HG02885 (cell line): Measurements from ENCODE around the gene LRP3.

Experiments
- ATAC-seq: cut with Tn5 transposase; IDR thresholded peaks from one replicate; pipeline ENCODE4 v1.9.1; 2021; ENCODE audit warnings: mild to moderate bottlenecking; ENCODE audit not compliant: unreplicated experiment, poor library complexity

The LRP3 gene

DNA sequence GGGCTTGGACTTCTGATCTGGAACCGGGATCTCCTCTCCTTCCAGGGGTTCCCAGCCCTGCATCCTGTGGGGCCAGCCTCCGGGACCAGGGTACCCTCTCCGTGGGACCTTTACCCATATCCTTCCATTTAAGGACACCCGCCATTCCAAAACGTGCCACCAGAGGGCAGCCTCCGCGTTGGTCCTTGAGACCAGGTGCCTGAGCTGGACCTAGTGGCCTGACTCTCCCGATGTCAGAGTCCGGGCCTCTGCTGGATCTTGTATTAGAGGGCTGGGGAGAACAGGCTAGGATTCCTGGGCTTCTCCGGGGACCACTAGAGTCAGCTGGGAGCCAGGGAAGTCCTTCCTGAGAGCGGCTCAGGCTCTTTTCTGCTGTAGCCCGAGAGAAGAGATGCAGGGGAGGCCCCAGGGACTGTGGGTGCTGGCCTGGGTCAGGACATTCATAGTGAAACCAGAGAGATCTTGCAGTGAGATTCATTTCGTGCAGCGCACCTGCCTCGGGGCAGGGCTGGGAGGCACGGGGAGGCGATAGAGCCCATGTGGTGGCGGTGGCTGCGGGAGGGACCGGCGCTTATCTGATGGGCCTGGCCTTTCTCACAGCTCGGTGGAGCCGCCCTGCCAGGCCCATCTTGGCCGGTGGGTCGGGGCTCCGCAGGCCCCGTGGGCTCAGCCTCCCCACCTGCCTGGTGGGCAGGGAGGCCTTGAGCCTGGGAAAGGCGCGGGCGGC lies 41.3 kb downstream of the LRP3 start:
- peak; percentile 95 for ATAC-seq

DNA sequence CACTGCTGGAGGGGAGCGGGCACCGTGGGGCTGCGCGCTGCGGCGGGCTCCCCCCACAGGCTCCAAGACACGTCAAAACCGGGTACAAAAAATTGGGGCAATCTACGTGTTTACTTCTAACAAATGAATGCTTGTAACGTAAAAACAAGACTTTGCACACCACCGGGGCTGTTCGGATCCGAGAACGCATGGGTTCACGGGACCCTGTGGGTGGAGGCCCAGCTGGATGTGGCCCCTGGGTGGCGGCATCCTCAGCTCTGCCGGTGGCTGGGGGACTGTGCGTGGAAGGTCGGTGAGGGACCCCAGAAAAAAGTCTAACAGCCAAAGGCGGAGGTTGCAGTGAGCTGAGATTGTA lies 41.8 kb downstream of the LRP3 start:
- no peak for ATAC-seq

DNA sequence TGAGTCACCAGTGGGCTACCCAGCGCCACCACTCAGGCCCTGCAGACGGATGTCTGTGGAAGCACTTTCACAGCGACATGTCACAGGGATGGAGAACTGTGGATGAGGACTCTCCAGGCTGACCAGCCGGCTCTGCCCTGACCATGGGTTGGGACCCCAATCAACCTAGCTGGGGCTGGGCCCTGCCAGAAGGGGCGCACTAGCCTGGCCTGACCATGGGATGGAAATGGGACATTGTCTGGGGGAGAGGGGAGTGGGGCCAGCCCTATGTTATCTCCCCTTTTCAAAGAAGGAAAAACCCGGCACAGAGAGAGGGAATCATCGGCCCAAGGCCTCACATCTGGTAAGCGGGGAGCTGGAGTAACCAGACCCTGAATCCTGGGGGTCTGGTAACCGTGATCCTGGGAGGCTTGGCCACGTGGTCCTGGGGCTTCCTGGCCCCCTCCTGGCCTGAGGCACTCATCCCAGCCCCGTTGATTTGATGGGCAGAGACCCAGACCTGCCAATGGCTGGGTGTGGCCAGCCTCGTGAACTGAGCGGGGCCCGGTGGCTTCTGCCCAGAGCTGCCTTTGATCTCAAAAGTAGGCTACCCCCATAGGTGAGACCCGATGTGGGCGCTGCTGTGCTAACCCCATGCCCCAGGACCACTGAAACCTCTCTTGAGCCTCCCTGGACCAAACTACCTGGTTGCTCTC lies 42.7 kb downstream of the LRP3 start:
- ATAC-seq: no peak

DNA sequence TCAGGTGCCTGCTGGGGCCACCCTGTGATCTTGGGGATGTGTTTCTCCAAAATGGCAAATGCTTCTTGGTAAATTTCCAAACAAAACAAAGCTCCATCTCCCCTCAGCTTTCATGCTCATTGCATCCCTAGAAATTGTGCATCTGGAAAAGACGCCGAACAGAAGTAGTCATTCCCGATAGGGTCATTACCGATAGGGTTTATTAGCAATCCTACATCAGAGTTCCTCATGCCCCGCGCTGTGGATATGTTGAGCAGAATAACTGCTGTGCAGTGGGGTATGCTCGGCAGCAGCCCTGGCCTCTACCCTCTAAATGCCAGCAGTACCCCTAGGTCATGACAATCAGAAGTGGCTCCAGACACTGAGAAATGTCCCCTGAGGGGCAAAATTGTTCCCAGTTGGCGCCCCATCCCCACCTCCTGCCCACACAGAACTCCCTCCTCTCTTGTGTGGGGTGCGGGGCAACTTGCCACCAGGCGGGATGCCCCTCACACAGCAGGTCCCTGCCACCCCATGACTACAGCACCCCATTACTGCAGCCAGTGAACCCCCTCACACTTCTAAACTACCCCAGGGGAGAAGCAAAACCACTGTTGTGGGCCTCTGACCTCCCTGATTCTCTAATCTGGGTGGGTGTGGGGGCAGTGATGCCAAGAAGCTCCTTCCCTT lies 44.5 kb downstream of the LRP3 start:
- ATAC-seq: no peak

DNA sequence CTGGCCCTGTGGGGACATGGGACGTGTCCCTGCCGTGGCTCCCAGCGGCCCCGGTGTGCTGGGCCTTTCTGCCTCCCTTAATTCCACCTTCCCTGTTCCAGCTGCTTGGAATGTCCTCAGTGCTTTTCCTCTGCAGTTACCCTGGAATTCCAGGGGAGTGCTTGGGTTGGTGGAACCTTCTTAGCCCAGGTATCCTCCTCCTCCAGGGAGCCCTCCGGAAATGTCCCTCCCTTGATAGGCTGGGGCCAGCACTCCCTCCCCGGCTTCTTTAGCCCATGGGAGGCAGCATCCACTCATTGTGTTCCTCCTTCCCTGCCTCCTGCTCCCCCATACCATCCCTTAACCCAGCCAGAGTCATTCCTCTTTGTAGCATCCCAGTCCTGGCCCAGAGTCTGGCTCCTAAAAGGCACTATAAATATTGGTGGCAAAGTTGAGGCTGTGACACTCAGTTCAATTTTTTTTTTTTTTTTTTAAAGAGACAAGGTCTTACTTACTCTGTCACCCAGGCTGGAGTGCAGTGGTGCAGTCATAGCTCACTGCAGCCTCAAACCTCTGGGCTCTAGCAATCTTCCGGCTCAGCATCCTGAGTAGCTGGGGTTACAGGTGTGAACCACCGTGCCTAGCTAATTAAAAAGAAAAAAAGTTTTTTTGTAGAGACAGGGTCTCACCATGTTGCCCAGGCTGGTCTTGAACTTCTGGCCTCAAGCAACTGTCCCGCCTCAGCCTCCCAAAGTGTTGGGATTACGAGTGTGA lies 45.3 kb downstream of the LRP3 start:
- ATAC-seq: no peak

DNA sequence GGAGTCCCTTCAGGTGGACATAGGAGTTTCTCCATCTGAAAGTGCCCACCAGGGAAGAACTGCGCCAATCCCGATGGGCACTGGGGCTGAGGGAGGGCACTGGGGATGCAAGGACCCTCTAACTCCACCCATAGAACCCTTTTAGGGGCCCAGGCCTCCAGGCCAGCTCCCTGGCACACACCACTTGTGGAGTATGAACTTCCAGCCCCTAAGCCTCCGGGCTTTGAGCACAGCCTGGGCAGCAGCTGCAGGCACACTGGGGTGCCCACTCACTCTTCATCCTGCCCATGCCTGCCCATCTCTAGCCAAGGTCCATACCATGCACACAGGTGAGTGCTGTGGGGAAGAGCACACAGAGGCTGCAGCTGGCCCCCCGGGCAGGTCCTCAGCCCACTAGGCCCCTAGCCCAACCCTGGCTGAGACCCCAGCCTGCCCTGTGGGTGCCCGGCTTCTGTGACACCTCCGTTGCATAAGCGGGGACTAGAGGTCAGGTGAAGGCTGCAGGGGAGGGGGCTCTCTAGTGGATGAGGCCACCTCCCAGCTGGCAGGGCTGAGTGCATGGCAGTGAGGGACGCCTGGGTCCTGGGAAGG lies 46.1 kb downstream of the LRP3 start:
- ATAC-seq: no peak

DNA sequence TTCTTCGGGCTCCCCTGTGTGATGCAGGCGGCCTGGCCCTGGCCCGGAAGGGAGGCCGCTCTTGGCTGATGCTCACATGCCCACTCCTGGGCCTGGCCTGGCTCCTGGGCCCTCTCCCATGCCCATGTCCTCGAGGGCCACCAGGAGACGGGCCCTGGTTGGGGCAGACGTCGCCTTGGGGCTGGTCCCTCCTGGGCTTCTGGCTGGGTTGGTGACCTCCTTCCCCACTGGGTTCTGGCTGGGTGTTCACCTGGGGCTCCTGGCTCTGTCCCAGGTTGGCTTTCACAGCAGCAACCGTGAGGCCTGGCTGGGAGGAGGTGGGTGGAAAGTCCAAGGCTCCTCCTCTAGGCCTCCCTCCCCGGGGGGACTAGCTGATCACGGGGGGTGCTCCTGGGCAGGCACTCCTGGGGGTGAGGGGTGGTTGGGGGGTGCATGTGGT lies 47.0 kb downstream of the LRP3 start:
- ATAC-seq: no peak

DNA sequence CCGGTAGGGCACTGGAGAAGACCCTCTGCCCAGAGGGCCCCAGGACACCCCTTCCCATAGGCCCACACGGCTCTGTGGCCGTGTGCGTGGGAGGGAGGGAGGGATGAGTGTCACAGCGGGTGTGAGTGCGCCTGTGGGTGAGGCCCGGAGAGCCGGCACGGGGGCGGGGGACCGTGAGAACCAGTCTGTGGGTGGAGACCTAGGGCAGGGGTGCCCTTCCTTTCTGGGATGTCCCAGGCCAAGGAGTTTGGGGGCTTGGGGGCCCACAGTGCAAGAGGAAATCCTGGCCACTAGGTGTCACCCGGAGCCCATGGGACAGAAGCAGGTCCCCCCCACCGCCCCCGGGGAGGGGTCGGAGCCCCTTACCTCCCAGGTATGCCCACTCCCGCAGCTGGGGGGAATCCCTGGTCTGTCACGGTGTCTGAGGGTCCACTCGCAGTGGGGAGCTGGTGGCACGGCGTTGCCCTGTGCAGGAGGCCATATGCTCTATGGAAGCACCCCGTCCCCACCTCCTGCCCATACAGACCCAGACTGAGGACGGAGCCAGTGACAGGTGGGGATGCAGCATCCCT lies 47.5 kb downstream of the LRP3 start:
- ATAC-seq: no peak

DNA sequence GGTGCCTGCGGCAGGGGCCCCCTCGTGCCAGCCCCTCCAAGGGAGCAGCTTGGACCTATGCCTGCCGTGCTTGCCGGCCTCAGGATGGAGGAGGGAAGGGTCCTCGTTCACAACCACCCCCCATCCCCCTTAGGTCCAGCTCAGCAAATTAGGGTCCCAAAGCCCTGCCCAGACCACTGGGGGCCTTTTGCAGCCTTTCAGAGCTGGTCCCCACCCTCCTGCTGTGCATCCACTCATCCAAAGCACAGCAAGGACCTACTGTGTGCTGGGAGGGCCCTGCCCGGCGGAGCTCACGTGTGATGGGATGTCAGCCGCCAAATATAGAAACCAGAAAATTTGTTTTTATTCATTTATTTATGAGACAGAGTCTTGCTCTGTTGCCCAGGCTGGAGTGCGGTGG lies 48.0 kb downstream of the LRP3 start:
- ATAC-seq: no peak

DNA sequence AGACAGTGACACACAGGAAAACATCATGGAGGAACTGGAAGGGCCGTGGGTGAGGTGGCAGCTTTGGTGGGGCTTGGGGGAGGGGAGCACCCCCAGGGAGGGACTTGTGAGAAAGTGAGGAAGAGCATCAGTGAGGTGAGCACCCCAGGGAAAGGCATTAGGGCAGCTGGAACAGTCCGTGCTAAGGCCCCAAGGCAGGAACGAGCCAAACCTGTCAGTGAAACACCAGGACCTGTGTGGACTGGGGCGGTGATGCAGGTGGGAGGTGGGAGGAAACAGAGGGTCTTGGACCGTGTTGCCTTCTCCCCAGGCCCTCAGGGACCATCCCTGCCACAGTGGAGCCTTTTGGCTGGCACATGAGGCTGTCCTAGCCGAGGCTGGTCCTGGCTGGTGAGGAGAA lies 48.8 kb downstream of the LRP3 start:
- ATAC-seq: no peak

DNA sequence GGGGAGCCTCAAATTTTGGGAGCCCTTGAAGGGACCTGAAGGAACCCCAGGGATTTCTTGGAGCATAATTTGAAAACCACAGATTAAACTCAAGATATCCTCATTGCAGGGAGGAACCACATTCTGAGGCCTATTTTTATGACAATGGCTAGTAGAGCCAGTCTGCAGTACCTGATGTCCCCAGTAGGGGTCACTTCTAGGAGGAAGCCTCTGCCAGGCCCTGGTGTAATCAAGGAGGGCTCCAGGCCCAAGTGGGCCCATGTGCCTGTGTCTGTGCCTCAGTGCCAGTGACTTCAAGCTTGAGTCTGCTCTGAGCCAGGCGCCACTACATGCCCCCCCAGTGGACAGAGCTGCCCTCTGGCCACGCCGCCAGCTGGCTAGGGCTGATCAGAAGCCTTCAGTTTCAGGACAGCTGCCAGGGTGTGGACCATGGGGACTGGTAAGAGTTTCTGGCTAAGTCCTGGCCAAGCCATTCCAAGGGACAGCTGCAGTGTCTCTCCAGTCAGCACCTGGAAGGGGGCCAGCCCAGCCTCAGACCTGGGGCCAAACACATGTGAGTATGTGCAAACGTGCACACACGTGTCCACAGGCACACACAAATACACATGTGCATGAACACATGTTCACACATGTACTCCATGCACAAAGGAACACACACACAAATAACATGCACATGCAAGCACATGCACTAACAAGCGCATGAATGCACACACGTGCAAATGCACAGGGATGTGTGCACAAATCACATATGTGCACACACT lies 52.0 kb downstream of the LRP3 start:
- no peak for ATAC-seq

DNA sequence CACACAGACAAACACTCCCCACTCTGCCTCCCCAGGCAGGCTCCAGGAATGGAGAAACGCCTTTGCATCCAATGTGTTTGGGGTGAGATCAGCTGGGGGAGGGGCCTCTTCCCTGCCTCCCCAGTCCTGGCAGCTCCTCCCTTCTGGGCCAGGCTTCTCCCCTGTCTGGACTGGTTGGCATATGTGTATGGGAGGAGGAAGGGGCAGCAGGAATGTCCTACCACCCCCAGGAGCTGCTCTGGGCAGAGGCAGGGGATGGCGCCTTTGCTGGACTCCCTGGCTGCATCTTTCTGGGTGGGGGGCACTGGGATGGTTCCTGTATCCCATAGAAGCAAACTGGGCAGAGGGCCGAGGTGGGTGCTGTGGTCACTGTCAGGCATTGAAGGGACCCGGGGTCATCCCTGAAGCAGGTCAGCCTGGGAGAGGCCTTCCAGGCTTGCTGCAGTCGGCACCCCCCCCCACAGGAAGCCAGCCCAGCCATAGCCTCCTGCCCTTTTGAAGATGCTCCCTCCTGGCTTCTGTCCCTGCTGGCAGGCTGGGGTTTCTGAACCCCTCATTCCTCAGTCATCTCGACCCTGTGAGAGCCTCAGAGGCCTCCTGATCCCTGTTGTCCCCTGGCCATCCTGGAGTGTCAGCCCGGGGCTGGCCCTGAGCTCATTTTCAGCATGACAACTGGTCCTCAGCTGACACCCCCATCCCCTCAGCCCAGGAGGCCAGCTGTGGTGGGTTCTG lies 52.7 kb downstream of the LRP3 start:
- no peak for ATAC-seq

DNA sequence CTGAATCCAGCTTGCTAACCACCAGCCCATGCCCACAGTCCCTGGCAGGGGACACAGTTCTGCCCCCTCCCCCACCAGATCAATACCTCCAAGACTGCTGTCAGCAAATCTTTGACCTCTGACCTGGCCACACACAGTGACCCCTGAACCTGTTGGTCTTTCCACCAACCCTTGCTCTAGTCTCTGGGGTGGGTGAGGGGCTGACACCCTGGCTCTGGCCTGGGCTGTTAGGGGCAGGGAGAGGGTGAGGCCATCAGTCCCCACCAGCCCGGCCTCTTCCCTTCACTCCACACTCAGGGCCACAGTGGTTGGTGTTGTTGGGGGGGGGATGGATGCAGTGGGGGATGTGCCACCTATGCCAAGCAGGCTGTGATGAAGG lies 53.3 kb downstream of the LRP3 start:
- no peak for ATAC-seq

DNA sequence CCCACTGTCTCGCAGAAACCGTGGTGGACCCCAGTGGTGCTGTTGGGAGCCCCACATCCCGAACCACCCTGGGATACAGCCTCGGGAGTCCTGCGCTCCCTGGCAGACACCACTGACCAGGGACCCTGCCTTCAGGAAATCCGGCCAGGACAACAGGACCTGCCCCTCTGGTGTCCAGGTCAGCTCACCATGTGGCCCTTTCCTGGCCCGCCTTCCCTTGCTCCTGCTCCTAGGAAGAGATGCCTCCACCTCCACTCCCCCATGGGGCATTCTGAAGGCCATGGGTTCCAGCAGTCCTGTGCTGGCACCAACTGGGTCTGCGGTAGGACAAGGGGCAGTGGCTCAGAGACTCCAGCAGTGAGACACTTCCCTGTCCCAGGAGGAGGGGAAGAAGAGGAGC lies 54.0 kb downstream of the LRP3 start:
- ATAC-seq: no peak

DNA sequence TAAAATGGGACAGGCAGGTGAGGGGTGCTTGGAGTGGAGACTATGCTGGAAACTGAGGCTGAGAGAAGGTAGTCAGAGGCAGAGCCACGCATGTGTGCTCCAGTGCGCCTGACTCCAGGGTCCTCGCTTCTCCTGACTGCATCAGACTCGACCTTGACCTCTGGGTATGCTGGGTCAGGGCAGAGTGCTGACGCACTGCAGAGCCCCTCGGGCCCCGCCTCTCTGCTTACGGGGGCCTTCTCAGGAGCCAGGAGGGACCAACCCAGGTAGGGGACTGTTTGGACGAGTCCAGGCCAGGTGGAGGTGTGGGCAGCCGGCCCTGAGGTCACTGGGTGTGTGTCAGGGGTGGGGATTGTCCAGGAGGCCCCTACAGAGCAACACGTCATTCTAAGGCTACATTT lies 54.4 kb downstream of the LRP3 start:
- no peak for ATAC-seq

DNA sequence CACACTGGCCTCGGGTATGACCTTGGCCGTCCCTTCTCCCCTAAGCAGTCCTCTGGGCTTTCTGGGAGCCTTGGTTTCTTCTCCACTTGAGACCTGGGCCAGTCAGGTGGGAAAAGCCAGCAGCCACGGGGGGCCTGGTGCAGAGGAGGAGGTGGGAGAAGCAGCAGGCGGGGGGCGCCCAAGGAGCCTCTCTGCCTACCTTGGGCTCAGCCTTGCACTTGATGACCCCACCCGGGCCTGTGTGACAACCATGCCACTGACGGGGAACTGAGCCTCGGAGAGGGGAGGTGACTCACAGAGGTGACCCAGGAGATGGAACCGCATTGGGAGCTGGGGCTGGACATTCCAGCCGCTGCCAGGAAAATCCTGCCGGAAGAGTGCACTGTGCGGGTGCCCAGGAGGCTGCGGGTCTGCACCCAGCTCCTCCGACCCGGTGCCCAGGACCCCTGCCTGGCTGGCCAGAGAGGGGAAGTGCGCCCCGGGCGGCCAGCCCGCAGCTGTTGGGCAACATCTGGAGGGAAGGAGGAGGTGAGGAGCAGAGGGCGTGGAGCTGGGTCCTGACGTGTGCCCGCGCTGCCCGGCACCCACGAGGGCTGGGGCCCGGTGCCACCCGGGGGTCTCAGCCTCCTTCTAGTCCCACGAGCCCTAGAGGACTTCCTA lies 55.0 kb downstream of the LRP3 start:
- ATAC-seq: no peak

DNA sequence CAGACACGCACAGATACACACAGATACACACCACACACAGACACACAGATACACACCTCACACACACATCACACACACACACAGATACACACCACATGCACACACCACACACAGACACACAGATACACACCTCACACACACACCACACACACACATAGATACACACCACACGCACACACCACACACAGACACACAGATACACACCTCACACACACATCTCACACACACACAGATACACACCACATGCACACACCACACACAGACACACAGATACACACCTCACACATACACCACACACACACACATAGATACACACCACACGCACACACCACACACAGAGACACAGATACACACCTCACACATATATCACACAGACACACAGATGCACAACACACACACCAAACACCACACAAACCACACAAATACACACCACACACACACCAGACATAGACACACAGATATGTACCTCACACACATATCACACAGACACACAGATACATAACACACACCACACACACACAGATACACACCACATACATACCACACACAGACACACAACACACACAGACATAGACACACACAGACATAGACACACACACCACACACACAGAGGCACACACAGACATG lies 55.7 kb downstream of the LRP3 start:
- ATAC-seq: no peak

DNA sequence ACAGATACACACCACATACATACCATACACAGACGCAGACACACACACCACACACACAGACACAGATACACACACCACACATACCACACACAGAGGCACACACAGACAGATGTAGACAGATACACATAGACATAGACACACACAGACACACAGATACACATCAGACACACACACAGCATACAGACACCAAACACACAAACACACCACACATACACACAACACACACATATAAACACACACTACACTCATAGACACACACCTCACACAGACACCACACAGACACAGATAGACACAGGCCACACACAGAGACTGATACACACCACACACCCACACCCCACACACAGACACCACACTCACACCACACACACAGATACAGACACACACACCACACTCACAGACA lies 56.4 kb downstream of the LRP3 start:
- ATAC-seq: no peak
